ENCODE measurements around the gene LIX1L.

The LIX1L gene

DNA sequence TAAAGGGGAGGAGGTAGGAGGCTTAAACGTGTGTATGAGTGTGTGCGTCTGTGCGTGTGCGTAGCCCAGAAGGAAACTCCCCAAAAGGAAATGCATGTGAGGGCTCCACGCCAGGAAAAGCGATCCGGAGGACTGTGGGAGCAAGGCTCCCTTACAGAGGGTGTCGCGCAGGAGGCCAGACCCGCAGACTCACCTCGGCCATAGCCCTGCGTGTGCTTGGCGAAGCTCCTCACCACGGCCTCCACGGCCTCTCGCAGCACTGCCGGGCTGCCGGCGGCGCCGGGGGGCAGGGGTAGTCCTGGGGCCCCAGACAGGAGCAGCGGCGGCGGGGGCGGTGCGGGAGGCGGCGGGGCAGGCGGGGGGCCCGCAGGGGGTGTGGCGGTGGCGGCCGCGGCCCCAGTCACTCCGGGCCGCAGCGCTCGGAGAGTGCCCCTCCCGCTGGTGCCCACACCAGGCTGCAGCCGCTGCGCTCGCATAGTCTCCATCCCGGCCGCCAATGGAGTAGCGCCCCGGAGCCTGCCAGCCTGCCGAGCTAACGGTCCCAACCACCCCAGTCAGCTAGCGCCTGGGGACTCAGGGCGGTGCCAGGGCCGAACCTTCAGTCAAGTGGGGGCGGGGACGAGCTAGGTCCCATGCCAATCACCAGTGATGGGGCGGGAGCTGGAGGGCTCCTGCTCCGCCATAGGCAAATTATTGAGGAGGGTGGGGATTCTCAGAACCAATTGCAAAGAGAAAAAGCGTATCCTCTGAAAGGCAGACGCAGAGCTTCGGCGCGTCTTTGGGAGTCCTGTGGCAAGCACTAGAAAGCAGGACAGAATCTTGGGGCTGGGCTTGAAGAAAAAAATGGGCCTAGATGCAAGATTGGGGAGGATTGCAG is at the start of gene LIX1L:
TSS of gene LIX1L (minus strand) at position 575 of the 877 bp plus-strand sequence. CDS start at position 485, 90 bp downstream.
- DNase-seq (ENCODE audit: low spot score): peak; percentile 99

DNA sequence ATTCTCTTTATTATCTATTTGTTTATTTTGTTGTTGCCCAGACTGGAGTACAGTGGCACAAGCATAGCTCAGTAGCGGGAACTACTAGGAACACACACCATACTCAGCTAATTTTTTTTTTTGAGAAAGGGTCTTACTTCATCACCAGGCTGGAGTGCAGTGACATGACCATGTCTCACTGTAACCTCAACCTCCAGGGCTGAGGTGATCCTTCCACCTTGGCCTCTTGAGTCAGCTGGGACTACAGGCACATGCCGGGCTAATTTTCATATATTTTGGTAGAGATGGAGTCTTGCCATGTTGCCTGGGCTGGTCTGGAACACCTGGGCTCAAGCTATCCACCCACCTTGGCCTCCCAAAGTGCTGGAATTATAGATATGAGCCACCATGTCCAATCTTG is 43.9 kb upstream of the LIX1L start:
- DNase-seq (ENCODE audit: low spot score): no peak

DNA sequence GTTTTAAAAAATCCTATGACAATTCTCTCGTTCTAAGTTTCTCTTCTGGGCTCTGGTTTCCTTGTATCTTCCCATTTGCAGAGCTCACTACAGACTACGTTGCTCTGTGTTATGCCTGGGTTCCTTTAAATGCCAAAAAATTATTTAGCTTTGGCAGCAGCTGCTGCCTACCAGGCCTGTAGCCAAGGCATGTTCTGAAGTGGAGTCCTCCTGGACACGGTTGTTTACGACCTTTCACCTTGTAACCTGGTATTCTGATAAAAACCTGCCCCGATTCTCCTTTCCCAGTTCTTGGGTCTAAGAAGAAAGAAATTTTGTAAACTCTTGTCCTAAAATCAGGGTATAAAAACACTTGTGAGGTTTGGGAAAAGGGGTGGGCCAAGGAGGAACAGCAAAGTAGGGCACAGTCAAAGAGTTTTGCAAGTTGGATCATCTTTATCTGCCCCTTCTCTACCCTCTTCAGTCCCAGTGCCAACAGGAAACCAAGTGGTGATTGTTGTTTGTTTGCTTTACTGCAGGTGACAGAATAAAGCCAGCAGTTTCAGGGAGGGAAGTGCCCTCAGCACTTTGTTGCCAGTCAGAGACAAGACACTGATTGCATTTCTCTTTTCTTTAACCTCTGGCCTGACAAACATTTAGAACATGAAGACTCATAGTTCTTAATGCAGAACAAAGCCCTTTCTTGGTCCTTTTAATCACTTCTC is 41.7 kb upstream of the LIX1L start:
- peak; percentile 82 for DNase-seq (ENCODE audit: low spot score)

DNA sequence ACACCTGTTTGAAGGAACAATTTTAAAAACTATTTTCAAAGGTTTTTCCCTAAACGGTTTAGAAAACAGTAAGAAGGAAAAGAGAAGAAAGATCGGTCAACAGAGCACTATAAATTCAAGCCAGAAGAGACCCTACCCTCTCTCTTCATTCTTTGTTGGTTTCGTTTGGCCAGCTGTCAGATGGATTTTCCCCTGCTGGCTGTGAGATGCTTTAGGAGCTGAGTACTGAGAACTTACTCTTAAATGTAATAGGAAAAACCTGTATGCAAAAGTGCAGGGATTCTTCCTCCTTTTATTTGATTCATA is 39.9 kb upstream of the LIX1L start:
- DNase-seq (ENCODE audit: low spot score): no peak

GRCh38 chr1:145997016-145997717 is 39.4 kb upstream of the LIX1L start:
- no peak for DNase-seq (ENCODE audit: low spot score)

DNA sequence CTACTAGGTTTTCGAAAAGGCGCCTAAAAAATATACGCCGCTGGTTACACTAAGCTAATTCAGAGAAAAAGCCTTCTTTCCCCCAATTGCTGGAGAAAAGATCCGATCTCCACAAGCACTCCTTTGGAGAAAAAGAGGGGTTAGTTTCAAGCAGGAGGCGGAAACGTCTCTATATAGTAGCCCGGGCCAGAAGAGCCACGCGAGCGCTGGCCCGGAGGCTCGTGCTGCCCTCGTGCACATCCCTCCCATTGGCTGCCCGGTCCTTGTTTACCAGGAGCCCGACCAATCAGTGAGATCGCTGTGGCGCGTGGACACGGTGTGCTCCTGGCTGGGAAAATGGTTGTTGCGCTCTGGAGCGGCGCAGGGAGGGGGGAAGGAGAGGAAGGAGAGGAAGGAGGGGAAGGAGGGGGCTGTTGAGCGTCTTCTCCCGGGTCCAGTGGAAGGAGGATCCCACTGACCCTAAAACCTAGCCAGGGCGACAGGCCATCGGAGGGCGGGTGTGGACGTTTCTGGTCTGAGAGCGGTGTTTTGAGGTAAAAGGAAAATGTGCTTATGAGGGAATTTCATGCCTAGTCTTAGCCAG is 38.7 kb upstream of the LIX1L start, which contains the start of gene TXNIP:
TSS of gene TXNIP (minus strand) at position 147 of the 583 bp plus-strand sequence. CDS start 313 bp downstream, outside the sequence.
- peak; percentile 99 for DNase-seq (ENCODE audit: low spot score)

DNA sequence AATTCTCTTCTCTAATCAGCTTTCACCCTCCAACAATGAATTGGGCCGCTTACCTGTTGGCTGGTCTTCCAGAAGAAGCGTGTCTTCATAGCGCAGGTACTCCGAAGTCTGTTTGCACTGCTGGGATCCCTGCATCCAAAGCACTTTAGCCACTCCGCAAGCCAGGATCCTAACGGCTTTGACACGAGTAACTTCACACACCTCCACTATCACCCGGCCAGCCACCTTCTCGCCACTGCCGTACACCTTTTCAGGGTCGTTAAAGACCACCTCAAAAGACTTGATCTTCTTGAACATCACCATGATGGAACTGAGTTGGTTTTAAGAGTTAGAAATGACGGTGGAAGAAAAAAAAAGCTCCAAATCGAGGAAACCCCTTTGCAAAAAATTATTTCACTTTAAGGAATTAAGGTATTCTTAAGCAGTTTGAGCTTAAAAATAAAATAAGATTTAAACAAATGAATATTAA is 38.2 kb upstream of the LIX1L start:
- DNase-seq (ENCODE audit: low spot score): peak; percentile 66

GRCh38 chr1:145995148-145995881 is 37.5 kb upstream of the LIX1L start:
- peak; percentile 35 for DNase-seq (ENCODE audit: low spot score)

DNA sequence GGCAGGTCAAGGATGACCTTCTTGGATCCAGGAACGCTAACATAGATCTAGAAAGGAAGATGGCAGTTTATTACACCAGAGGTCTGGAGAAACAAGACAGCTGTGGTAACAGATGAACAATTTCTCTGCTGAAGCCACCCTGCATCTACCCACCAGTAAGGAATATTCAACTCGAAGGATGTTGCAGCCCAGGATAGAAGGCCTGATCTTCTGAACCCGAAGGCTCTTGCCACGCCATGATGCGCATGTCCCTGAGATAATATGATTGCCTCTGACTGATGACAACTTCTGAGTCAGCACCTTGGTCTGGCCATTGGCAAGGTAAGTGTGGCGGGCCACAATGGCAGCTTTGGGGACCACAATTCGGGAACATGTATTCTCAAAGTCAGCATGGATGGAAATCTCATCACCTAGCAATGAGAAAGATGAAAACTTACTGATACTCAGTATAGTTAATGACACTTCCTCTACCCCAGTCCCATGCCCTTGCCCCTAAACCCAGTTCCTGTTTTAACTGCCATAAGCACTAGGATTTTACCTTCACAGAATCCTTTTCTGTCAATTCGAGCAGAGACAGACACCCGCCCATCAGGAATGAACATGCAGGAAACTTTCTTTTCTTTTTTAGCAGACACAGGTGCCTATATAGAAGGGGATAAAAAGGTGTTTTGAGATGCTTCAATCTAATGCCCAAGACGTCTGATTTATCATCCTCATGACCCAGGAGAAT is 36.7 kb upstream of the LIX1L start:
- no peak for DNase-seq (ENCODE audit: low spot score)

DNA sequence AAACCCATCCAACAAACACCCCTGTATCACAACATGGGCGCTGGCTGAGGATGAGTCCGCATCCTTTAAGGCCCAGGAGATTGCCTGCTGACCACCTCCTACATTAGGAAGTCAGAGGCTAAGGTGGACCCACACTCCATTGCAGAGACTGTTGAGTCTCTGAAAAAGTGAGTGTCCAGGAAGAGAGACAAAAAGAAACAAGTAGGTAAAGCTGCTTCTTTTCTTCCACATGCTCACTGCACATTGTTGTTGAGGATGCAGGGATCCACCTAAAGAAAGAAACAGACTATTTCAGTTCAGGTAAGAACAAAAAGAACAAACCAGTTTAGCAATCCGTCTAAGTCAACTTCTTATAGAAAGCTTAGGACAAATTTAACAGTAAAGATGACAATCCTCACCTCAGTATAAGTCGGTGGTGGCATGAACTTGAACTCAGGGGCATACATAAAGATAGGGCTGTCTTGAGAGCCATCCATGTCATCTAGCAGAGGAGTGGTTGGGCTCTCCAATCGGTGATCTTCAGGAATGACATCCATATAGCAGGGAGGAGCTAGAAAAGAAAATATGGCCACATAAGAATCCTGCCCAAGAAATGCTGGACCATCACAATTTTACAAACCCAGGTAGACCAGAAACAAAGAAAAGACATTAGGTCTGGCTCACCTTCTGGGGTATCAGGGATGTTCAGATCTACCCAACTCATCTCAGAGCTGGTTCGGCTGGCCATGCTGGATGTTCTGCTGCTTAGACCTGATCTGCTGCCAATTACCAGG is 36.0 kb upstream of the LIX1L start:
- no peak for DNase-seq (ENCODE audit: low spot score)

DNA sequence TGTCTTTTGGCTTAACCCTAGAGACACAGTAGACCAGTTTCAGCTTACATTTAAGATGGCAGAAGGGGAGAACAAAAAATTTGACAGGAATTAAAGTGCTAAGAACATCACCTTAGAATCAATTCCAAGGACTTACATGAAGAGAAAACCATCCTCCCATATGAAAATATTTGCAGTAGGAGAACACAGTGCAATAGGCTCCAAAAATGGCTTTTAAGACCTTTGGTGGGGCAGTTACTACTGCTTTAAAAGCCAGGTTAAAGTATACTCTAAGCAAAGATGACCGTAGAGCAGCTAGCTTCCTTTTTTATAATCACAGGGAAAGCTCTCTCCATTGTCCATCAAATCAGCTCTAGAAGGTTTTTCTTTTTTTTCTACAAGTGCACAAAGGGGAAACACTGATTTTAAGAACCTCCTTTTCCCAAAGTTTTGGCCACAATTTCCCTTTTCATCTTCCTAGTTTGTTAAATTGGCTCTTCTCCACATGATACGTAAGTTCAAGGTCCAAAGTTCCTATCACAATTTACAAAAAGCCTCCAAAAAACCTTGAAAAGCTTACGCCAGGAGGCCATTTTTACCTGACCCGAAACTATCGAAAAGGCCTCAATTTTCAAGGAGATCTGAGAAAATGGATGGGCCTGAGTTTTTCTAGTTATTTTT is 35.3 kb upstream of the LIX1L start:
- no peak for DNase-seq (ENCODE audit: low spot score)

DNA sequence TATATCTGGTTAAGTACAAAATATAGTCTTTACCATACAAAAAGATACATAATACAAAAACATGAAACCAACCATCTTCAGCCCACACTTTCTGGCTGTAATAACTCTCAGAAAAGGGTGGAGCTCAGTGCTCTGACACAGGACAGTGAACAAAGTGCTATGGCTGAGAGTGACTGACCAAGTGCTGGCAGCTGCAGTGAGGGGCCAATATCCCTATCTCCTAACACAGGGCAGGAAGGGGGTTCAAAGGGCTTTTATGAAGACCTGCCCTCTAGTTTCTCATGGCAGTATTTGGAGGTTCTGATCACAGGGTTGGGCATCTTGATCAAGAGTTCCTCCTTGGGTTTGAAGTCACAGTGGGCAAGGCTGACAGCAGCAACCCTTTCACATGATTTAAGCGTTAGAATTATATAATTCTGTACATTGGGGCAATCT is 34.7 kb upstream of the LIX1L start:
- DNase-seq (ENCODE audit: low spot score): no peak

- no peak for DNase-seq (ENCODE audit: low spot score)
Measured at GRCh38 chr1:145991735-145992412, 34.1 kb upstream of the LIX1L start.

- DNase-seq (ENCODE audit: low spot score): no peak
Measured at GRCh38 chr1:145990249-145990855, 32.5 kb upstream of the LIX1L start.

GRCh38 chr1:145988773-145989172 is 31.0 kb upstream of the LIX1L start:
- DNase-seq (ENCODE audit: low spot score): no peak

GRCh38 chr1:145987926-145988325 is 30.1 kb upstream of the LIX1L start:
- no peak for DNase-seq (ENCODE audit: low spot score)

DNA sequence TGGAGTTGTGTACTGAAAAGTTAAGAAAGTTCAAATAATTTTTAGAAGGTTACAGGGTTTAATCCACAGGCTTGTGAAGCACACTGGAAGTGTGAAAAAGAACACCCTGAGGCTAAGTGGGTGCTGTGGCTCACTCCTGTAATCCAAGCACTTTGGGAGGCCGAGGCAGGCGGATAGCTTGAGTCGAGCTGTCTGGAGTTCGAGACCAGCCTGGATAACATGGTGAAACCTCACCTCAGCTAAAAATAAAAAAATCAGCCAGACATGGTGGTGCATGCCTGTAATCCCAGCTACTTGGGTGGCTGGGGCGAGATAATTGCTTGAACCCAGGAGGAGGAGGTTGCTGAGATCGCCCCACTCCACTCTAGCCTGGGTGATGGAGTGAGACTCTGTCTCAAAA is 28.7 kb upstream of the LIX1L start:
- no peak for DNase-seq (ENCODE audit: low spot score)
